Right renal pelvis (tissue), 4 donors: ENCODE measurements around the gene DLX6. TPM values are rescaled to one million over a fixed set of nuclear protein-coding genes. Genes with fewer than 3 reads are reported as not detected.

Source experiments
- DNase-seq, 4 donors: peaks; one replicate each; pipeline ENCODE4 v3.0.0-alpha.2; 2013; ENCODE audit warnings: low read depth in 4 of 4, low spot score in 3 of 4, missing footprints in 1 of 4
- polyA plus RNA-seq, 4 donors: library from polyadenylated mRNA; unstranded; fragments of 120-200 nt; gene quantifications; one replicate each; pipeline ENCODE4 v1.2.1, GENCODE V29; 2013; ENCODE audit not compliant: insufficient read length in 4 of 4

The DLX6 gene
- polyA plus RNA-seq = under 1 TPM in 2 of 4 donors, not detected in 2; 0.05 to 0.08 TPM

GRCh38 chr7:97005183-97006054 is at the start of gene DLX6:
Gene DLX6 (plus strand): TSS chr7:97005553. CDS start chr7:97005978, 425 bp downstream.
- DNase-seq = no peak

GRCh38 chr7:96959135-96959534 is 46.2 kb upstream of the DLX6 start:
- DNase-seq = no peak

DNA sequence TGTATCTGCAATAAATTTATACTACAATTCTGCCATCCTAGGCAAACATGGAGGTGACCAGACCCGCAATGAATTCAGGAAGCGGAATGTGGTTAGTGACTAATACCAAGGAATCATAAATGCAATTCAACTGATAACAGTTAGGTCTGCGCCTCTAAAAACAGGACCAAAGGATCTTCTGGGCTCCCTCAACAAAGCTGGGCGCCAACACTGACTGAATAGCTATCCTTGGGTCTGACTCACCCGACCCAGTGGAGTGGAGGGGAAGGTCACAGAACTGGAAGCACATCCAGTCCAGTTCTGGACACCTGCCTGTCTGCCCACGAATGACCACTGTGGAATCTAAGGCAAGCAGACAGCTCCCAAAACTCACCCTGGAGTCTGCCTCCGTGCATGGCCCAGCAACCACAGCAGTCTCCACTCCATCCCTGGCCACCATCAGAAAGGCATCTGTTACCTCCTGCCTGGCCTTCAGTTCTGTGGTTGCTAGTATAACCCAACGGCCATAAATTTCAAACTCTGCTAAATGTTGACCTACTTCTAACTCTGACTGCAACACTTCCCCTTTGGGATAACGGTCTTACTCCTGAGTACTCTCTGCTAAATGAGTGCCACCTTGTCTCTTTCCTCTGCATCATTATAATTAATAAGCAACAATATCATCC is 43.0 kb upstream of the DLX6 start:
- no peak for DNase-seq

DNA sequence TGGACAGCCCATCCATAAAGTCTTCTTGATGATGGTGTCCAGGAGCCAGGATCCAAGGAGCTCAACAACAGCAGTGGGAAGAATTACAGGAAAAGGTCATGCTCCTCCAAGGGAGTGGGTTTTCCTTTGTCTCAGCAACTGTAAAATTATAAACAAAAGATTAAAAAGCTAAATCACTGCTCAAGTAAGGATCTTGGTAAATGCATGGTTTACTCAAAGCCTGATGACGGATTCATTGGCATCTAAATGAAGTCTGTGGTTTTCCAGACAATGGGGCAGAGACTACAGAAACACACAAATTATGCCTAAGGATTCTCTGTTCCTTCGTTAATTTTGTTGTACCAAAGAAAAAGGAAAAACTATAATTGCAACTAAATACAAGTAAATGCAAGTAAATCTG is 36.4 kb upstream of the DLX6 start:
- DNase-seq = no peak

GRCh38 chr7:96970739-96971138 is 34.6 kb upstream of the DLX6 start:
- no peak for DNase-seq

DNA sequence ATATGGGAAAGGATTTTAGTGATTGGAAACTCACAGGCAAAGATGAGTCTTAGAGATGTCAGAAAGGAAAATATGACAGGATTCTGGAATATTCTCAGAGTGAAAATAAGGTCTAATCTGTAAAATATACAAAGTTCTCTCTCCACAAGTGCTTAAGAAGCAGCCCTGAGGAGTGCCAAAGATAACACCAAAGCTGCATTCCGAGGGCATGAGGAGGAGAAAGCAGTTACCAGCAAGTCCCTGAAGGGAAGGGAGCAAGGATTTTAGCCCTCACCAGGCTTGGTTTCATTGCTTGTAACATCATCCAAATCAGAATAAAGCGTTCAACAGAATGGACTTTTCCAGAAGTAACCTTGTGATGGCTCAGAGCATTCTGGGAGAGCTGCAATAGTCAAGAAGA is 31.4 kb upstream of the DLX6 start:
- no peak for DNase-seq

GRCh38 chr7:96976106-96976505 is 29.2 kb upstream of the DLX6 start:
- DNase-seq = no peak

GRCh38 chr7:96977445-96977844 is 27.9 kb upstream of the DLX6 start:
- no peak for DNase-seq

DNA sequence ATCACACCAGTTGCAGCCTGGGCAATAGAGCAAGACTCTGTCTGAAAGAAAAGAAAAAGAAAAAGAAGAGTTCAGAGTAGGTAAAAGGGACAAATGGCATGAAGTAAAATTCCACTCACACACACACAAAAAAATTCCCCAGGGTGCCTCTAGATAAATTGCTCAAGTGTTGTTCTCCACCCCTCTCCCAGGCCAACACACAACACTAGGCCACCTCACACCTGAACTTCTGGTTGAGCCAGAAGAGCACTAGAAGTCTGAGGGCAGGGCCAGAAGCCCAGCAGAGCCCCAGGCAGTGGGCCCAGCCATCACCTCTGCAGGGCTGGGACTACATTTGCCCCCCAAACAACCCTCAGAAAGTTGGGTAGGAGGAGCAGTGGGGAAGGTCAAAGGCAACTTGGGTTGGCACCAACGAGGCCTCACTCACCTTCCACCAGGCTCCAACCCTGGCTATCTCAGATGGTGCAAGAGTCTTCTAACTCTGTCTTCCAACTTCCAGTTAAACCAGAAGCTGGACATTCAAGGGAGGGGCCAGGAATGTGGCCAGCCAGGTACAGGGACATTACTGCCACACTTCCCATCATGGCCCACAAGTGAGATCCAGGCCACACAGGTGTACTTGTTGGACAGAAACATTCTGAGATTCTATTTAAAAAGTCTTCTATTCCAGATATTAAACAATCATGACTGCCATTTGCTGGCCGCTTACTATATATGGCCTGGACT is 25.6 kb upstream of the DLX6 start:
- no peak for DNase-seq

DNA sequence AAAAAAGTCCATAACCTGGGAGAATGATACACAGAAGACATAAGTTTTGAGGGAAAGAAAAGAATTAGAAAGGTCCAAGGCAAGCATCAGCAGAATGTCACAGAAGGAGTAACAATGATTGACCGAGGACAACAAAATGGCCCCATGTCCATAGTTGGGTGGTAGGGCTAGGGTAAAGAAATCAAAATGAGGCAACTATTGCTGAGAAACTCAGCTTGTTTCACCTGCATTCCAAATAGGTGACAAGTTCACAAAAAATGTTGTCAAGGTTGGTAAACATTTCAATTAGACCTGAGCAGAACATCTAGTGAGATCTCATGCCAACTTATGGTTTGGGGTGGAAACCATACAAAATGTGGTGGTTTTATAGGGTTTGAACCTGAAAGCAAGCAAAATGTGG is 22.8 kb upstream of the DLX6 start:
- DNase-seq = no peak

DNA sequence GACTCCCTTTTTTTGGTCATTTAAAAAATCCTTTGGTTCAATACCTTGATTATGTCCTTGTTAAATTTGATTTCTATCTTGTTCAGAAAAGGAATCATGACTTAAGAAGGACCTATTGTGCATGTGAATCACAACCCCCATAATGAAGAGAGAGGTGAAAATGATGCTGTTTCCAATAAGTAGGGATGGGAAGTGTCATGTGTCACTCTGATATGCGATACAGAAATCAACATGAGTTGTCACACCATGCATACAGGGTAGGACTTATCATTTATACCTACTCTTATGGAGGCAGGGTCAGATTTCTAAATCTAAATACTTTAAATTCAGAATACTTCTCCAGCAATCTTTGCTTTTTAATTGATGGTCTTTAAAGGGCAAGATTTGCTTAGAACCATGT is 19.4 kb upstream of the DLX6 start:
- DNase-seq = no peak

DNA sequence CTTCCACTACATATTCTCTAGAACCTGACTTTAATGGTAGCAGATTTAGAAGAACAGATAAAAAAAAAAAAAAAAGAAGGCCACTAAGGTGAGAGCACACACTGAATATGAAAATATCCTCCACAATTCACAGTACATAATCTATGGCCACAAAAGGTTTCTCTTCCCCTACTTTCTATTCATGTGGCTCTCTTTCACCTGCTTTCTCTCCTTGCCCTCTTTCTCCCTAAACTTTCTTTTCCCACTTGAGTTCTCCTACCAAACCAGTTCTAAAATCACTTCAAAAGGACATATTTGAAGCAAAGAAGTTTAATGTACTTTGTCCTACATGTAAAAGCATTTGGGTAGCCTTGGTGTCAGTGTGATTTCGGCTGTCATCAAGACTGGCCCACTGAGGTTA is 18.5 kb upstream of the DLX6 start:
- DNase-seq = no peak

DNA sequence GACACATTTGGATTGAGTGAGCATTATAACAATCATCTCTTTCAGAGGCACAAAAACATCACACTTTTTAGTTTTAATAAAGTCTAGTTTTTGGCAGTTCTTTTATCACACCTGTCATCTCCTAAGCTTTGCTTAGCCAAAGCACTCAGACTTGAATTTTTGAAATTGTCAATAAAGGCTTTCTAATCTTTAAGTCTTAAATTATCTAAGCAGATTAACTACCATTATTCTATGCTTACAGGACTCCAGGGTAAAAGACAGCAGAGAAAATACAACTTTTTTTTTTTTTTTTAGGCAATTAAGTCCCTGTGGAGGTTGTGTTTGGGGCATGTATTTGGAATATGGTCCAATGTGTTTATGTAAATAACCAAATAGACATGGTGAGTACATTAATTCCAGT is 17.6 kb upstream of the DLX6 start:
- DNase-seq = no peak

GRCh38 chr7:96989241-96989858 is 16.0 kb upstream of the DLX6 start:
- no peak for DNase-seq

DNA sequence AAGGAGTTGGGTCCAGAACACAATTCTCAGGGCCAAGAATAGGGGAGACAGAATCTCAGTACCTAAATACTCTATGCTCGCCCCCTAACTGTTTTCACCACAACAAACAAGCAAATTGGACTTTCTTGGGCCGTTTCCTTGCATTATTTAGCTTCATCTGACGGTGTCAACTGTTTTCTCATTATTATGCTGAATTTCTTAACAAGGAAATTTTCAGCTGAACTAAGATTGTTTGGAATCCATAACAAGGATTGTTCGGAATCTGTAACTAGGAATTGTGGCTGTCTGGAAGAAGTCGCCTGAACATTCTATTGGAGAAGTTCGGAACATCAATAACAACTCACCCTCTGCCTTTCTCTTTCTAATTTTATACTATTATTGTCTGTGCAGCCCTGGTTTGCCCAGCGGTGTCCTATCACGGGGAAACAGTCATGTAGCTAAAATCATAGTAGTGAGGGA is 15.5 kb upstream of the DLX6 start:
- no peak for DNase-seq

GRCh38 chr7:96991546-96992191 is 13.7 kb upstream of the DLX6 start:
- no peak for DNase-seq

- DNase-seq = no peak
Observed at GRCh38 chr7:96992192-96993005, 13.0 kb upstream of the DLX6 start.

GRCh38 chr7:96993094-96993865 is 12.1 kb upstream of the DLX6 start:
- no peak for DNase-seq

- DNase-seq = no peak
Observed at GRCh38 chr7:96993980-96994379, 11.4 kb upstream of the DLX6 start.
